ENCODE data around the gene TWSG1. TPM values are rescaled to one million over a fixed set of nuclear protein-coding genes. Genes with fewer than 3 reads are reported as not detected.
A peak's percentile ranks its signal among the peaks of the same experiment; 100 is the strongest.
"Not testable (repeated sequence)": the region's sequence is repeated elsewhere in the genome, so short reads cannot be mapped to it uniquely, and the experiment has no call there.

The TWSG1 gene
- total RNA-seq, 2 donors from 2014 or later = 15.1 to 15.4 TPM

DNA sequence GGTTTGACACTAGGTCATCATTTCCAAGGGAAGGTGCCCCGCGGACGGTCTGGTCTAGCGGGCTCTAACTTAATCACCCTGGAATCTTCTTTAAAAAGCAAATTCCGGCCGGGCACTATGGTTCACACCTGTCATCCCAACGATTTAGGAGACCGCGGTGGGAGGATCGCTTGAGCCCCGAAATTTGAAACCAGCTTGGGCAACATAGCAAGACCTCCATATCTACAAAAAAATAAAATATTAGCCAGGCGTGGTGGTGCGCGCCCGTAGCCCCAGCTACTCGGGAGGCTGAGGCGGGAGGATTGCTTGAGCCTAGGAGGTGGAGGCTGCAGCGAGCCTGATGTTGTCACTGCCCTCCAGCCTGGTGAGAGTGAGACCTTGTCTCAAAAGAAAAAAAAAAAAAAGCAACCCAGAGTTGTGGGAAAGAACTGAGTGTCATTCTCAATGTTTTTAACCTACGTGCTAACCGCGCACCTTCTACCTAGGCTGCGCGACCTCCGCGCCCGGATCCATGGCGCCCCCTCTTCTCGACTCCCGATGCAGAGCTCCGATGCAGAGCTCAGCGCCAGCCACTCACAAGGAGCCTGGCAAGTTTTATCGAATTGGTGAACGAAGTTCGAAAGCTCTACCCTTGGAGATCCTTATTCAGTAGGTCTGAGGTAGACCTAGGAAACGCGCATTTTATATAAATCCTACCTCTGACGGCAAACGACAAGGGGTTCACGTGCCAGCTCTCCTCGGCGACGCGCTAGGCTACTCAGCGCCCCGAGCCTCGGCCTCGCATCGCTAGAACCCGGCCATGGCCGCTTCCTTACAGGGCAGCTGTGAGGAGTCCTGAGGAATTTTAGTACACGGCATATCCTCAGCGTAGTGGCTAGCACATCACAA lies 888 bp upstream of the TWSG1 start:
- intact Hi-C loops (cut with DNase I) = no loop called here
- peak; percentile 22 to 55 for ATAC-seq
- DNase-seq = peak; percentile 31

DNA sequence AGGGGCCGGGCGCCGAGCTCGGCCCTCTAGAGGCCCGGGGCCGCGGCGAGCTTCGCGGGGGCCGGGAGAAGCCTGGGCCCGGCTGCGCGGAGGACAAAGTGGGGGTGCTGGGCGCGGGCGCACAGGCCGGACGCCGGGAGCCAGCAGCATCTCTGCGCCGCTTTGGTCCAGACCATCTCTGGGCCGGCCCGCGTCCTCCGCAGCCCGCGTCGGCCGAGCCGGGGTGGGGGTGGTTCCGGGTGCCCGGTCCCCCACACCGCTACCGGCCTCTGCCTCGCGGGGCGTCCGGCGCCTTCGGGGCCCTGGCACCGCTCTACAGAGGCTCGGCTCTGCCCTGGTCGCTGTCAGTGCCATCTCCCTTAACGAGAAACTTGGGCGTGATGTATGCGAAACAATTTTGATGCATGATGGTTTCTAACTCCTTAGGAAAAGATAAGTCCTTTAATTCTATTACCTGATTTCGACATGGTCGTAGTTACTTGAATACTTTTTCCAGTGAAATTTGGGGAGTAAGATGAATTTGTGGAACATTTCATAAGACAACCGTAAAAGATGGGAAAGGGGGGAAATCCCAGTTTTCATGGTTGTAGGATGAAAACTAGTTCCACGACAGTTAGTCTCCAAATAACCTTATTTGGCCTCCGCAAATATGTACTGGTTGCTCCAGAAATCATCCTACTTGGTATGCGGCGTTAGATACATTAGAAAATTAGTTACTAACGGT lies 562 bp downstream of the TWSG1 start:
- peak; percentile 58 for DNase-seq
- intact Hi-C loops (cut with DNase I) = no loop called here

DNA sequence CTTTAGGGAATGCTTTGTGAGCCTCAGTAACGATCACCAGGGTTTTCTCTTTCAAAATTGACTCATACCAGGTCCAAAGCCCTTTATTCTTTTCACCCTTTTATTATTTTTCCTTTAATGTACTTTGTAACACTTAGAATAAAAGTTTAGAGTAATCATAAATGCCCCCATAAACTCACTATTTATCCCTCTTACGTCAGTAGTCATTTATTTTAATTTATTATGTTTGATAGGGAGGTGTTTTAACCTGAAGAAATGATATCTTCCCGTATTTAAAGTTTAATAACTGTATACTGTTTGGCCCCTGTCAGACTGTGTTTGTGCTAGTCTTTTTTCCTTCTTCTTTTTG lies 1.1 kb downstream of the TWSG1 start:
- DNase-seq (no peak), ATAC-seq (no peak)
- intact Hi-C loops (cut with DNase I) = no loop called here

More for the DNA sequence above, 562 bp downstream of the TWSG1 start:
- peak; percentile 65 to 75 for ATAC-seq

DNA sequence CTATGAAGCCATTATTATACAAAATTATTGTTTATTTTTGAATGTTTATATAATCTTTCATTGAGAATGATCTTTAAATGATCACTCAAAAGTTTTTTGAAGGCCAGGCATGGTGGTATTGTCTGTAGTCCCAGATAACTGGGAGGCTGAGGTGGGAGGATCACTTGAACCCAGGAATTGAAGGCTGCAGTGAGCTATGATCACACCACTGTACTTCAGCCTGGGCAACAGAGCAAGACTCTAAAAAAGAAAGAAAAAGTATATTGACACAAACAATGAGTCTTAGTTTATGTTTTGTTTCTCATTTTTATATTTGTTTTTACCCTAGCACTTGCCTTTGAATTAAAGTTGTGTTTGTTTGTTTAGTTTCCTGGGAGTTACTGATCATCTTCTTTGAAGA lies 2.3 kb downstream of the TWSG1 start:
- intact Hi-C loops (cut with DNase I) = no loop called here
- no peak for DNase-seq
- ATAC-seq = no peak

DNA sequence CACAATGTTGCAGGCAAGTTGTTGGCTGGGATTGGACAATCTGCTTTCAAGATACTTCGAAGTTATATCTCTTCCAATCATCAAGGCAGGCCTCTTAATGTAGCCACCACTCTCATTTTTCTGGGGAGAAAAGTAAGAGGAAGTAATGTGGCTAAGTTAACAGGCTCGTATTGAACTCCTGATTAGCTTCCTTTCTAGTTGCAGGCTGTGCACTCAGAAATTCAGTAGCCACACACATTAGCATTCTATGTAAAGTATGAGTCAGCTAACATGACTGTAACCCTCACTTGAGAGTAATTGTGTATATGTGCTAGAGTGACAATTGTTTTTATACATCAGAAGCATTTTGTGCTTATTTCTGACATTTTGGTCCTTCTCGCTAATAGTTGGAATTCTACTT lies 3.3 kb downstream of the TWSG1 start:
- DNase-seq = no peak
- no peak for ATAC-seq
- intact Hi-C loops (cut with DNase I) = no loop called here

DNA sequence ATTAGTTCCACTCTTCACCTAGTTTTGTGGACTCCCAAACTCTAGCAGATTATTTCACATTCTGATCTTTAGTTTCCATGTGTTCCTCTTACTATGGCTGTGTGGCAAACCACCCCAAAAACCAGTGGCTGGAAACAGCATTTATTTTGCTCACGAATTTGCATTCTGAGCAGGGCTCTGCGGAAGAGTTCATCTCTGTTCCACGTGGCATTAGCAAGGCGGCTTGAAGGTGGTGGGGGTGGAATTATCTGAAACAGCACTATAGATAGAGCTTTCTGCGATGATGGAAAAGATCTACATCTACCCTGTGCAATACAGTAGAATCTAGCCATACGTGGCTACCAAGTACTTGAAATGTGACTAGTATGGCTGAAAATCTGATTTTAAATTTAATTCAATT lies 5.9 kb downstream of the TWSG1 start:
- intact Hi-C loops (cut with DNase I) = no loop called here
- no peak for DNase-seq
- ATAC-seq = no peak

DNA sequence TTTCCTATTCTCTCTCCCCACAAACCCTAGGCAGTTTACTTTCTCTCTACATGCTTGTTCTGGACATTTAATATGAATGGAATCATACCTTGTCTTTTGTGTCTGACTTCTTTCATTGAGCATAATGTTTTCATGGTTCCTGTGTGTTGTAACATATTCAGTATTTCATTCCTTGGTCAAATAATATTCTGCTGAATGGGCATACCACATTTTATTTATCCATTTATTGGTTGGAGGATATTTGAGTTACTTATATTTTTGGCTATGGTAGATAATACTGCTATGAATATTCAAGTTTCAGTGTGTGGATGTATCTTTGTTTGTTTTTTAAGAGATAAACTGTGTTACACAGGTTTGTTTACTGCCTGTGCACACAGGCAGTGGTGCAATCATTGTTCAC lies 9.0 kb downstream of the TWSG1 start:
- intact Hi-C loops (cut with DNase I) = no loop called here
- DNase-seq (no peak), ATAC-seq (no peak)

DNA sequence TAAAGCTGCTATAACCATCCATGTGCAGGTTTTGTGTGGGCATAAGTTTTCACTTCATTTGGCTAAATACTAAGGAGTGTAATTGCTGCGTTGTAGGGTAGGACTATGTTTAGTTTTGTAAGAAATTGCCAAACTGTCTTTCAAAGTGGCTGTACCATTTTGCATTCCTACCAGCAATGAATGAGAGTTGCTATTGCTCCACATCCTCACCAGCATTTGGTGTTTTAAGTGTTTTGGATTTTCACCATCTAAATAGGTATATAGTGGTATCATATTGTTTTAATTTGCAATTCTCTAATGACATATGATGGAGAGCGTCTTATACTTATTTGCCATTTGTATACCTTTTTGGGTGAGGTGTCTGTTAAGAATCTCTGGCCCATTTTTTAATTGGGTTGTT lies 12.2 kb downstream of the TWSG1 start:
- ATAC-seq (no peak), DNase-seq (no peak)
- intact Hi-C loops (cut with DNase I) = no loop called here

DNA sequence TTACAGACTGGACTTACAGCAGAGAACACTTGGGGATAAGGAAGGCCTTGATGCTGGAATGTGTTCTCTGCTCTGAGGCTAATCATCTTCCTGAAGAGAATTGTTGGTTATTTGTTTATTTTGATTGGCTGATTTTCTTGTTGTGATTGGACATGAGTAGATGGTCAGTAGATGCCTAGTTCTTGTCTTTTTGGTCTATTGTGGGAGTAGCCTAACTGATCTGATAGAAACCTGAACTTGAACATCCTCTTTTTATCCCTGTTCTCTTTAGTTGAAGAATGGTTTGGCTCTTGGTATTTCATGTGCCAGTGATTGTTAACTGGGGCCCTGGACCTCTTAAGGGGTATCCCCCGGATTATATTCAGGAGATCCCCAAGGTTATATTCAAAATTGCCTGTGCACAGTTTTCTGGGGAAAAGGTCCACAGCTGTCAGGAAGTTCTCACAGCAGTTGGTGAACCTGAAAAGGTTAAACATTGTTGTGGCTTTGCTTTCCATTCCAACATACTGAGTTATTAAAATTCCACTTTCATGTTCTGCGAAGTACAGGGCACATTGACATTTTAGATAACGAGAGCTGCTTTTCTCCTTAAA lies 13.6 kb downstream of the TWSG1 start:
- intact Hi-C loops (cut with DNase I) = no loop called here
- no peak for ATAC-seq
- no peak for DNase-seq

DNA sequence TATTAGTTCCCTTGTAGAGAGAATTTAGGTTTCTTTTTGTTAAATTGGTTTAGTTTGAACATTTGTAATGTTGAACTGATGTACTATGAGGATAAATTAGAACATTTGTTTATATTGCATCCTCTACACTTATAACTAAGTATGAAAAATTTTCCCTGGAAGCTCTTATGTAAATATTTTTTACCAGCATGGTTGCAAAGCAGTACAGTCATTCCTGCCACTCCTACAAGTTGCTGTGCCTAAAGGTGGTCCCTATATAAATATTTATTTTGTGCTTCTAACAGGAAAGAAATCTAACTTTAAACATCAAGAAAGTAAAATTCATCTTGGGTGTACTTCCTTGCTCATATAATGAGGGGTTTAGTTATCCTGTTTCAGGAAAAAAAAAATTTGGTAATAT lies 14.2 kb downstream of the TWSG1 start:
- ATAC-seq (no peak), DNase-seq (no peak)
- intact Hi-C loops (cut with DNase I) = no loop called here

DNA sequence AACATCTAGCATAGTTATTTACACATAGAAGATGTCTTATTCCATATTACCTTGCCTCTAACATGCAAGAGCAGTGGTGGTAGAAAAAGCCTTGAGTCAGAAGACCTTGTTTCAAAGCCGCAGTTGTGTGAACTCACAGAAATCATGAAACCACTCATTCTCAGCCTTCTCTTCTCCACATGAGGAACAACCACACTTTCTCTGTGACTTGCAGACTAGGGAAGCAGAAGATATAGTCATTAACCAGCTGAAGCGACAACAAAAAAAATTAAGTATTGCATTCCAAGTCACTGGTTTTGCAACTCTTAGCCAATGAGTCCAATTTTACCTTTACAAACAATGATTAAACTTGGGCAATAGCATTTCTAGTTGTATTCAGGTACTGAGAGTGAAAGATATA lies 19.0 kb downstream of the TWSG1 start:
- intact Hi-C loops (cut with DNase I) = no loop called here
- DNase-seq = no peak
- ATAC-seq = no peak

DNA sequence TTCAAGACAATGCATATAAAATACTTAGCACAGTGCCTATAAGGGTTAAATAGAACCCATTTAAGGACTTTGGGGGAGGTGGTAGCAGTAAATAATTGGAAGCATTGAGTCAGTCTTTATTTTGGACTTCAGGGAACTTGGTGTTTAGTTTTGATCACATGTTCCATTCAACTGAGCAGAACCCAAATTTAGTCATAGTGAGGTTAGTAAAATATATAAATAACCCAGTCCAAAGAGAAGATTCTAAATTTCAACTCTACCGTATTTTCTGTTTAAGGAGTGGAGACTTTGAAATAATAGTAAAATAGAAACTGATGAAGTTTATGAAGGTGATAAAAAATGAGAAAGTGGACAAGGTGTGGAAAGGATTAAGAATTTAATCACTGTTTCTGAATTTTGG lies 19.7 kb downstream of the TWSG1 start:
- DNase-seq (no peak), ATAC-seq (no peak)
- intact Hi-C loops (cut with DNase I) = no loop called here

DNA sequence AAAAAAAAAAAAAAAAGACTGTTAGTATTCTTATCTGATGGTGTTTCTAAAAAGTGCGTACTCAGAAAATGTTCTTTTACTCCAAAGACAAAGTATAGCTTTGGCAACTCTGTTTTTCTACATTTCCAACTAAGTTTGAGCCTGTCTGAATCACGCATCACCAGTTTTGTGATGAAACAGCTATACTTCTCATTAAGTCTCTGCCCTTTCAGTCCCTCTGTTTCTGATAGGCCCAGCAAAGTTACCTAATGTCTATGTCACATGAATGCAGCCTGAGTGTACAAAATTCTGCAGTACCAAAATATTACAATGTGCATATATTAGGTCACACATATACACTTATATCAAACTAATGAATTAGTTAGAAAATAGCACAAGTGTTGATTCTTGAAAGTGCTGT lies 22.4 kb downstream of the TWSG1 start:
- DNase-seq (no peak), ATAC-seq (no peak)
- intact Hi-C loops (cut with DNase I) = no loop called here

DNA sequence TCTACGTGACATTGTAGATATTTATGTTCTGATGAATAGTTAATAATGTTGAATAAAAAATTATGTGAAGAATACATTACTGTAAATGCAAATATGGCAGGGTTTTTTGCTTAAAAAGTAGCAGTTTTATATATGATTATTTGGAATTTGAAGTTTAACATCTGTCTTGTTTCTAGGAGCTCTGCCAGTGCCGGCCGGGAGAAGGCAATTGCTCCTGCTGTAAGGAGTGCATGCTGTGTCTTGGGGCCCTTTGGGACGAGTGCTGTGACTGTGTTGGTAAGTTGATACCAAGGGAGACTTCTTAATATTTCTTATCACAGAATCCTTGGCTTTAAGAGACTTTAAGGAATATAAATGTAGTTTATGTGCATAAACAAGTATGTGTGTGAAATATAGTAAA lies 25.2 kb downstream of the TWSG1 start:
- ATAC-seq (no peak), DNase-seq (no peak)
- intact Hi-C loops (cut with DNase I) = no loop called here

DNA sequence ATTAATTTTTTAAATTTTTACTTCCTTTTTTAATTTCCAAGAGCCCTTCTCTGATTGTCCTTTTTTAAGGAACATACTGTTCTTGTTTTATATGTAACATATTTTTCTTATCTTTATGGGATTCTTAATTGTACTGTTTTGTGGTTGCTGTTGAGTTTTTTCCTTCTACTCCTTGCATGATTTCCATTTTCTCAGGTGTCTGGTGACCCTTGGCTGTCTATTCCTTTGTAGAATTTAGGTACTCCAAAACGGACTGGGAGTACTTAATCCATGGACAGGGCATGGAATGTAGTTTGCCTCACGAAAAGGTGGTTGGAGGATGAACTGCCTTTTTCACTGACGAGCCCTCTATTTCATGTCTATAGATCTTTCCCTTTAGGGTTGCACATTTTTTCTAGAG lies 26.6 kb downstream of the TWSG1 start:
- intact Hi-C loops (cut with DNase I) = no loop called here
- DNase-seq = no peak

DNA sequence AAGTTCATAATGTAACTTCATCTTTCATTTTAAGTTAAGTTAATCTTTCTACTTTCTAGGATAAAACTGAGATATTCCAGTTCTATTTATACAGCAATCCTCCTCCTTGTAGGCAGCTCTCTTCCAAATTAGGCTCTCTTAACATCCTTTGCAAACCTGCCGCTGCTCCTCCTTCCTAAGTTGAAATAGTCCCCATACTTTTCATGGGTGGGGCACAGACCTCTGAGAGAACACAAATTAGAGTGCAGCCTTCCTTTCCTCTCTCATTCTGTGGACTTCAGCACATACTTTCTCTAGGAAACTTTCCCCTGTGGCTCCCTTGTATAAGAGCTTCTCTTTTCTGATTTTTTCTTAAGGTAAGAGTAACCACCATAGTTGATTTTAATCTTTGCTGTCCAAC lies 28.3 kb downstream of the TWSG1 start:
- intact Hi-C loops (cut with DNase I) = no loop called here
- DNase-seq (no peak), ATAC-seq (no peak)

More for the DNA sequence above, 26.6 kb downstream of the TWSG1 start:
- no peak for ATAC-seq

DNA sequence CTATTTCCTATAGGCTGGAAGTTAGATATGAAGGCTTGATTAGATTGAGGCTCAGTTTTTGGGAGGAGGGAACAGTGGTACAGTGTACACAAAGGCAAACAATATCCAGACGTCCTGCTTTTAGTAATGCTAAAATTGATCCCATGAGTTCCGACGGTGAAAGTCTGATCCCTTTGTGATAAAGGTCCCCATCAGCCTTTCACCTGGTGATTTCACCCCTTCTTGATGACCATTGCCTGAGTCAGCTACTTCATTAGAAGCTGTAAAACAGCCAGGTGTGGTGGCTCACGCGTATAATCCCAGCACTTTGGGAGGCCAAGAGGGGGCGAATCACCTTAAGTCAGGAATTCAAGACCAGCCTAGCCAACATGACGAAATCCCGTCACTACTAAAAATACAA lies 29.7 kb downstream of the TWSG1 start:
- DNase-seq (no peak), ATAC-seq (no peak)
- intact Hi-C loops (cut with DNase I) = no loop called here

DNA sequence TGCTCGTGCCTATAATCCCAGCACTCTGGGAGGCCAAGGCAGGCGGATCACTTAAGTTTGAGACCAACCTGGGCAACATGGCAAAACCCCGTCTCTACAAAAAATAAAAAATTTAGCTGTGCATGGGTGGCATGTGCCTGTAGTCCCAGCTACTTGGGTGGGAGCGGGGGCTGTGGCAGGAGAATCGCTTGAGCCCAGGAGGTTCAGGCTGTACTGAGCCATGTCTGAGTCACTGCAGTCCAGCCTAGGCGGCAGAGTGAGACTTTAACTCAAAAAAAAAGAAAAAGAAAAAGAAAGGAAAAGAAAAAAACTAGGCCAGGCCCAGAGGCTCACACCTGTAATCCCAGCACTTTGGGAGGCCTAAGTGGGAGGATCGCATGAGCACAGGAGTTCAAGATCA lies 30.8 kb downstream of the TWSG1 start:
- intact Hi-C loops (cut with DNase I) = no loop called here

DNA sequence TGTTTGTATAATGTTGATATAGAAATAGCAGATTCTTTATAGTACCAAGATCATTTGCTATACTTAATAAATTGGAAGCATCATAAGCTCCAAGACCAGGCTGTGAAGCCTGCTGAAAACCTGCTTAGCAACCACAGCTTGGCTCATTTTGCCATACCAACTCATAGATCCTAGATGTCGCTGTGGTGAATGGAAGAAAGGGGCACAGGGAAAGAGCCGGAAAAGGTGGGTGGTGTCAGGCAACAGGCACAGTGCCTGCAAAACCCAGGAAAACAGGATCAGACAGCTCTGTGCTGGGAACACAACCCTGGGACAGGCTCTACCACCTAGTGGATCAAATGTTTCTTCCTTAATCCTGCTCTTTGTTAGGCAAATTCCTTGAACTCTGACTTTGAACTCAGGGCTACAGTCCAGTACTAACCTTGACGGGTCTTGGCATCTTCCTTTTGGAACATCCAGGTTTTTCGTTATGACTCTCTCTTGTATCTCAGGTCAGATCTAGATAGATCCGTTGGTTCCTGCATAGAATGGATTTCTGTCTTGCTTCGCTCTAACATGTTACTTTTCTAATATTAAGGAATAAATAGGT lies 31.6 kb downstream of the TWSG1 start:
- DNase-seq (peak; percentile 31), ATAC-seq (peak; percentile 41 to 77)
- intact Hi-C loops (cut with DNase I) = no loop called here

More for the DNA sequence above, 30.8 kb downstream of the TWSG1 start:
- no peak for DNase-seq
- no peak for ATAC-seq

DNA sequence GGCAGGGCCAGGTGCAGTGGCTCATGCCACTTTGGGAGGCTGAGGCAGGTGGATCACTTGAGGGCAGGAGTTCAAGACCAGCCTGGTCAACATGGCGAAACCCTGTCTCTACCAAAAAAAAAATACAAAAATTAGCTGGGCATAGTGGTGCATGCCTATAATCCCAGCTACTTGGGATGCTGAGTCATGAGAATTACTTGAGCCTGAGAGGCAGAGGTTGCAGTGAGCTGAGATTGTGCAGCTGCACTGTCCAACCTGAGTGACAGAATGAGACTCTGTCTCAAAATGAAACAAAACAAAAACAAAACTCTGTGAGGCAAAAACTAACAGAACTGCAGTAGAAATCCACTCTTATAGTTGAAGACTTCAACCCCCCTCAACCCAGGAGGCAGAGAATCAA lies 38.7 kb downstream of the TWSG1 start:
- ATAC-seq; intact Hi-C loops (cut with DNase I): not testable (repeated sequence)

More for the DNA sequence above, 38.7 kb downstream of the TWSG1 start:
- not testable (repeated sequence) for DNase-seq
